SK-N-SH treated with all-trans-retinoic acid at 6 μM for 48 hours (cell line): Measurements from ENCODE around the gene EEF1E1.

ENCODE experiments used
- ARNTL ChIP-seq: fragments of 450-650 bp; formaldehyde crosslinking; IDR thresholded peaks from 2 replicates; pipeline ENCODE4 v1.5.0; 2020; ENCODE audit warnings: low read depth, mild to moderate bottlenecking, moderate library complexity, borderline replicate concordance
- ESRRG ChIP-seq: fragments of 250-450 bp; sonication (Bioruptor Pico); IDR thresholded peaks from 2 replicates; pipeline ENCODE4 v1.6.1; 2021; ENCODE audit warnings: mild to moderate bottlenecking

DNA sequence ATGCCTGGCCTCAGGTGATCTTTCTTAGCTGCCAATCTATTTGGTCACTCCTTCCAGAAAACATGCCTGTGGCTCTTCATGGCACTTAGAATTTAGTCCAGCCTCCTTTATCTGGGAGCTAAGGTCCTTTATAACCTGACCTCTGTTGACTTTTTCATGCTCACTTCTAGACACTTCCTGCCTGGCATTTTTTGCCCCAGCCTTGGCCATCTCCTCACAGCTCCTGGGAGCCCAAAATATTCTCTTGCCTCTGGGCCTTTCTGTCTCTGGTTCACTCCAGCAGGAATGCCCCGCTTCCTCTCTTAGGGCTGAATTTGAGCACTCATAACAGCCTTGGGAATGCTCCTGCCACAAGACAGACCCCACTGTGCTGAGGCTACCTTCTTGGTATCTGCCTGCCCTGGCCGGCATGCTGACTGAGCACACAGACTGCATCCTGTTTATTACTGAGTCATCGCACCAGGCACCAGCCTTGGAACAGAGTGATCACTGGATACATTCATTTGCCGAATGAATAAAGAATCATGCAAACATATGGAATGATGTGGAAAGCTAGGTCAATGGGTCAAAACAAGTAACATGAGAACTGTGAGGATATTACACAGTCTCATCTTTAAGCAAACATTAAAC lies 5.8 kb upstream of the EEF1E1 start:
- TF ChIP-seq ESRRG (CRISPR knock-in tag) (no peak), ARNTL (CRISPR knock-in tag) (no peak)
